Measurements from ENCODE around the gene NAB2.
A peak's percentile ranks its signal among the peaks of the same experiment; 100 is the strongest.
"Not testable (repeated sequence)": the region's sequence is repeated elsewhere in the genome, so short reads cannot be mapped to it uniquely, and the experiment has no call there.

The NAB2 gene

GRCh38 chr12:57112492-57113294 is 23.8 kb downstream of the NAB2 start:
- DNase-seq, result peak; percentile 92

- no peak for DNase-seq
These were observed 27.8 kb downstream of the NAB2 start for GRCh38 chr12:57116580-57117281.

- no peak for DNase-seq
These were observed 29.9 kb downstream of the NAB2 start for GRCh38 chr12:57118711-57119271.

GRCh38 chr12:57119294-57120085 is 30.6 kb downstream of the NAB2 start:
- no peak for DNase-seq

- DNase-seq, result not testable (repeated sequence)
These were observed 31.8 kb downstream of the NAB2 start for GRCh38 chr12:57120718-57121117.

DNA sequence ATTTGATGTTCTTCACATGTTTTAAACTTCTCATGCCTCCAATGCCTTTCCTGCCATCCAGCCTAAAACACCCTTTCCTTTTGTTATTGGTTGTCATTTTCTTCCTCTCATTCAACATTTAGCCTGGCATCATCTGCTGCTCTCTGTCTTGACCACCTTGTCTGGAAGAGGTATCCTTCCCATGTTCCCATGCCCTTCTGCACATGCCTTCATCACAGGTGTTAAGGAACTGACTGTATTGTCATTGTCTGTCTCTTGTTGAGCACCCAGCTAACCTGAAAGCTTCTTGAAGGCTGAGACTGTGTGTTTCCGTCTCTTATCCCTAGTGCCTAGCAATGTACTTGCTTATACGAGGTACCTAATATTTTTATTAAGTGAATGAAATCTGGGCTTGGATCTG is 34.9 kb downstream of the NAB2 start:
- no peak for DNase-seq

DNA sequence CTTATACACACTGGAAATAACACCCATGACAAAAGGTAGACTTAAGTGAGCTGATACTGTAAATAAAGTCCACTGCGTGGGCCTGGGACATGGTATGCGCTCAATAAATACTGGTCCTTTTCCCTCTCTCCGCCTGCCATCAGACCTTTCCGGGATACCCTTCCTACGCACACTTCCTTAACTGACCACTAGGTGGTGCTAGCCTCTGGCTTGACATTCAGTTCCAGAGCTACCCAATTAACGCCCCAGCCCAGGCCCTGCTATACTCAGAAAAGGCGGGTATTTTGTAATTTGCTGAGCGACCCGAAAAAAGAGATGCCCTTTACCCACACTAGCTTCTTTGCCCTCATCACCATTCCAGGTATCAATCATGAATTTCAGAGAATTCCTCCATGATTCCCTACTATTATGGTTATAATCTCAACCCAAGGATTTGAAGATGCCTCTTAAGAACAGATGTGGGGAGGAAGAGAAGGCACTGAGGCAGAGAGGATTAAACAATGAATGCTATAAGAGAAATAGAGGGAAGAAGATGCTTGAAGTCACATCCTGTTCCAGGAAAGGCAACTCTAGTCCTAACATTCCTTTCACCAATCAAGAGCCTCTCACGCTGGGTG is 35.5 kb downstream of the NAB2 start:
- peak; percentile 90 for DNase-seq

DNA sequence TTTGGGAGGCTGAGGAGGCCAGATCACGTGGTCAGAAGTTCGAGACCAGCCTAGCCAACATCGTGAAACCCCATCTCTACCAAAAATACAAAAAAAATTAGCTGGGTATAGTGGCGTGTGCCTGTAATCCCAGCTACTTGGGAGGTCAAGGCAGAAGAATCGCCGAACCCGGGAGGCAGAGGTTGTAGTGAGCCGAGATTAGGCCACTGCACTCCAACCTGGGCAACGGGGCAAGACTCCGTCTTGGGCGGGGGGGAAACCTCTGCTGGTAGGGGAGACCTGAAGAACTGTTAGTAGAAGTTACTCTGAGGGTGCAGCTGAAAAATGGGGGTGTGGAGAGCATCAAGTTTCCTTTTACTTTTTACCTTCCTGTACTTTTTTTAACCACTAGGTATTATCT is 37.1 kb downstream of the NAB2 start:
- no peak for DNase-seq

DNA sequence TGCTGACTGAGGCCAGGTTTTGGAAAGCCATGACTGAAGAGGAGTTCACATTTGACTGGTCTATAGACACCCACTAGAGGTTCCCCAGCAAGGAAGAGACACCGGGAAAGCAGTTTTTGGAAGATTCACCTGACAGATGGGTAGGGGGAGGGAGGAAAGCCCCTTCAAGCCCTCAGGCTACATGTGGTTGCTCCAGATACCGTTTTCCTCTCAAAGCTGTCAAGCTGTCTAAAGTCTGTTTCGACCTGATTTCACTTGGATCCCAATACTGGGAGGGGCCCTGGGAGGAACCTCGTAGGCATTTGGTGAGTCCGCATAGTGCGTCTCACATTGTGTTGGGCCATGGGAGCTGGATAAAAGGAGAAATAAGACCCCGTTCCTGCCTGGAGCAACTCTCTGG is 37.6 kb downstream of the NAB2 start:
- peak; percentile 41 for DNase-seq

- DNase-seq, result peak; percentile 76
These were observed 38.3 kb downstream of the NAB2 start for GRCh38 chr12:57127101-57127725.

GRCh38 chr12:57127726-57128518 is 39.0 kb downstream of the NAB2 start, which contains the start of gene LRP1:
LRP1 (plus strand) TSS chr12:57128483; CDS start chr12:57128965, 482 bp downstream.
- peak; percentile 74 for DNase-seq

DNA sequence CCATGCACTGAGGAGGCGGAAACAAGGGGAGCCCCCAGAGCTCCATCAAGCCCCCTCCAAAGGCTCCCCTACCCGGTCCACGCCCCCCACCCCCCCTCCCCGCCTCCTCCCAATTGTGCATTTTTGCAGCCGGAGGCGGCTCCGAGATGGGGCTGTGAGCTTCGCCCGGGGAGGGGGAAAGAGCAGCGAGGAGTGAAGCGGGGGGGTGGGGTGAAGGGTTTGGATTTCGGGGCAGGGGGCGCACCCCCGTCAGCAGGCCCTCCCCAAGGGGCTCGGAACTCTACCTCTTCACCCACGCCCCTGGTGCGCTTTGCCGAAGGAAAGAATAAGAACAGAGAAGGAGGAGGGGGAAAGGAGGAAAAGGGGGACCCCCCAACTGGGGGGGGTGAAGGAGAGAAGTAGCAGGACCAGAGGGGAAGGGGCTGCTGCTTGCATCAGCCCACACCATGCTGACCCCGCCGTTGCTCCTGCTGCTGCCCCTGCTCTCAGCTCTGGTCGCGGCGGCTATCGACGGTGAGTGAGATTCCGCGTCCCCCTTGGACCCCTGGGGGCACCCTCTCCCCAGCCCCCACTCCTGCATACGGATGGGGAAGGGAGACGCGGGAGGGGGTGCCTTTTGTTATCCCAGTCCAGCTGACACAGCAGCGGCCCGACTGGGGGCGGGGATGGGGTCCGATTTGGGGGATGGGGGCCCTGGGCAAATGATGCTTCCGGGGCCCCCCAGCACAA is 39.8 kb downstream of the NAB2 start:
- no peak for DNase-seq

DNA sequence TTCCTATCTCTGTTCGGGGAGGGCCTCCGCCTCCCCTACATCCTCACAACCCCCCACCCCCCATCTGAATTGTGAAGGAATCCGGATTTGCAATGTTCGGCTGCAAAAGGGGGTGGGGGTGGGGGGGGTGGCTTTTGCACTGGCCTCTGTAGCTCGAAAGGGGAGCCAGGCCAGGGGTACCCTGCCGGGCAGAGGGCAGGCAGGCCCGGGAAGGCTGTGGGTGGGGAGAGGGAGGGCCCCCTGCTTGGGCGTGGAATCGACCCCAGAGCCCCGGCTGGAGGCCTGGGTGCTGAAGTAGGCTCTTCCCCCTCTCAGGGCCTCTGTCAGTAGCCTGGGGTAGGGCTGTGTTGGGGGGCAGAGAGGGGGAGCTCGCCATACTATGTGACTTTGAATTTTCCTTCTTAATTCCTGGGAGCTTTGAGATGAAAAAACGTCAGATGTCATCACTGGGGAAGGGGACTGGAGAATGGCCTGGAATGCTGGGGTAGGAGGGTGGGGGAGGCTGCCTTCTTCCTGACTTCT is 40.5 kb downstream of the NAB2 start:
- DNase-seq, result no peak

DNA sequence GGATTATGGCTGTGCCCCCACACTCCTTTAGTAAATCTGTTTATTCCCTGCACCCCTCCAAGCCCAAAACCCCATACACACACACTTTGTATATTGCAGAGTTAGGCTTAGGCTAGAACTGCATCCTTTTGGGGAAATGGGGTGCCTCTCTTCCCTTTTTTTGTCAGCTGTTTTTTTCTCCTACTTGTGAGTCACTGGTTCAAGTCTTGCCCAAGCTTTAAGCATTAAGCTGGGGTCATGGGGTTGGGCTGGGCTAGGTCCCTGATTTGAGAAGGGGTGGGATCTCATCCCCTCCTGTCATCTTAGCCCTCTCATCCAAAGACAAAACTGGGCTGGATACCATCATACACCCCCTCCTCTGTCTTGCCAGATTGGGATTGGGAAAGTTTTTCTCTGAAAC is 41.0 kb downstream of the NAB2 start:
- DNase-seq, result no peak

DNA sequence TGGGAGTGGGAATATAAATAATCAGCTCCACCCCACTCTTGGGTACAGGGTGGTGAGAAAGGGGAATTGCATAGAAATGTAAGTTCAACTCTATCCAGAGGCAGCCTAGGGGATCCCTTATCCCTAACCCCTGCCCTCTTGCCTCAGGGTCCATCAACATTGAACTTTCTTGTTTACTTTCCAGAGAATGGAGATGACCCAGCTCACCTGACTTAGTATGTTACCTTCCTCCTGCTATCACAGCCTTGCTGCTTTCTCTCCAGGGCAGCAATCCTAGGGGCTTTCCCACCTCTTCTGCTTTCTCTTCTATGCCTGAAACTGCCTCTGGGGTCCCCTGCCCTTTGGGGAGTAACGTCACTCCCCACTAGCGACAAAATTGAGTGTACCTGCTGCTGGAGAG is 42.0 kb downstream of the NAB2 start:
- no peak for DNase-seq

DNA sequence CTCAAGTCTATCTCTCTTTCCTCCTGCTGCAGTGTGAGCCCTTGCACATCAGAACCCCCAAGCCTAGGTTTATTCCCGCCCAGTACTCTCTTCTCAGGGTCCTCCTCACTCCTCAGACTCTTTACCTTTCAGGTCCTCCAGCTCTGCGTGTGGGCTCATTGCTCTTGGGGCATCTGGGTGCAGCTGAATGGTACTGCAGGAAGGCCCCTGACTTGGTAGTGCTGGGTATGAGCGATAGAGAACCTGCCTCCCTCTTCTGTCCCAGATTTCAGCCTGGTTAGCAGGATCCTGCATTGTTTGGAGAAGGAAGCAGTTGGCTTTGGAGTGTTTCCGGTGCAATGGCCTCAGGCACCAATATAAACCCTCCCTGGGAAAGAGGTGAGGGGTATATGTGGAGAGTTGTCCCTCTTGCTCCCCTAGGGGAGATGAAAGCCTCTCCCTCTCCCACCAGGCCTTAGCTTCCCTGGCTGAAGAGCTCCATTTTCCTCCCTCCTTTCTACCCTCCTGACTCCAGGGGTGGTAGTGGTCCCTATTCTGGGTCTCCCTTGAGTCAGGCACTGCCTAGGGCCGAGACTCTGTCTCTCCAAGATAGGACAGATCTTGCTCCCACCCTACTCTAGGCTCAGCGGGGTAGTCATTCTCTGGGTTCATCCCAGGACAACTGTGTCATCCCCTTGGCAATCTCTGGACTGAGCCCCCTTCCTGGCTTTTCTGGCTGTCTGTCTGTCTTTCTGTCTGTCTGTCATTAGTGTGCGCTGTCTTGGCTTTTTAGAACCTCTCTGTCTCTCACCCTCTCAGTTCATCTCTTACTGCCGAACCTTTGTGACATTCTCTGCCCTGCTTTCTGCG is 43.2 kb downstream of the NAB2 start:
- no peak for DNase-seq

GRCh38 chr12:57133013-57133569 is 44.2 kb downstream of the NAB2 start:
- no peak for DNase-seq

GRCh38 chr12:57133916-57134315 is 45.0 kb downstream of the NAB2 start:
- no peak for DNase-seq

- DNase-seq, result no peak
These were observed 46.0 kb downstream of the NAB2 start for GRCh38 chr12:57134949-57135348.
